MM.1S (cell line): ENCODE data around the gene SCYGR2.

Experiments
- DNase-seq: peaks from one replicate; pipeline ENCODE4 v3.0.0-alpha.2; 2015
- H2AFZ ChIP-seq: fragments of 300-600 bp; sonication (generic); 2 replicates; pipeline ENCODE4 v1.6.0; 2016; ENCODE audit warnings: antibody characterized with exemption, low read length
- H3F3A ChIP-seq: fragments of 300-600 bp; sonication (generic); 2 replicates; pipeline ENCODE4 v1.6.1; 2016; ENCODE audit warnings: mild to moderate bottlenecking, antibody characterized with exemption, low read length, moderate library complexity, mixed read lengths; ENCODE audit not compliant: insufficient read depth
- H3K27ac ChIP-seq: fragments of 300-600 bp; sonication (generic); 2 replicates; pipeline ENCODE4 v1.5.1; 2016; ENCODE audit warnings: mild to moderate bottlenecking, low read length
- H3K27me3 ChIP-seq: fragments of 300-600 bp; sonication (generic); replicated peaks from 2 replicates; pipeline ENCODE4 v1.6.0; 2016; ENCODE audit warnings: low read length; ENCODE audit not compliant: insufficient read depth
- H3K36me3 ChIP-seq: fragments of 300-600 bp; sonication (generic); replicated peaks from 2 replicates; pipeline ENCODE4 v1.6.1; 2016; ENCODE audit warnings: mild to moderate bottlenecking, low read length, mixed read lengths; ENCODE audit not compliant: insufficient read depth
- H3K4me1 ChIP-seq: fragments of 300-600 bp; sonication (generic); 2 replicates; pipeline ENCODE4 v1.6.1; 2016; ENCODE audit warnings: low read length, mixed read lengths
- H3K4me2 ChIP-seq: fragments of 300-600 bp; sonication (generic); 2 replicates; pipeline ENCODE4 v1.6.0; 2016; ENCODE audit warnings: low read depth, low read length
- H3K4me3 ChIP-seq: fragments of 300-600 bp; sonication (generic); 2 replicates; pipeline ENCODE4 v1.5.1; 2016; ENCODE audit warnings: low read length, mixed read lengths
- H3K79me2 ChIP-seq: fragments of 300-600 bp; sonication (generic); 2 replicates; pipeline ENCODE4 v1.6.1; 2016; ENCODE audit warnings: mixed run types, low read length, mixed read lengths
- H3K9ac ChIP-seq: fragments of 300-600 bp; sonication (generic); 2 replicates; pipeline ENCODE4 v1.6.1; 2016; ENCODE audit warnings: low read length, mixed read lengths
- H3K9me2 ChIP-seq: fragments of 300-600 bp; sonication (generic); replicated peaks from 2 replicates; pipeline ENCODE4 v1.6.1; 2016; ENCODE audit warnings: mild to moderate bottlenecking, low read length, mixed read lengths; ENCODE audit not compliant: insufficient read depth
- H3K9me3 ChIP-seq: fragments of 300-600 bp; sonication (generic); replicated peaks from 2 replicates; pipeline ENCODE4 v1.6.1; 2016; ENCODE audit warnings: mild to moderate bottlenecking, low read length, mixed read lengths; ENCODE audit not compliant: insufficient read depth
- H4K20me1 ChIP-seq: fragments of 300-600 bp; sonication (generic); 2 replicates; pipeline ENCODE4 v1.6.1; 2016; ENCODE audit warnings: mild to moderate bottlenecking, low read length, moderate library complexity, mixed read lengths; ENCODE audit not compliant: insufficient read depth
- CTCF ChIP-seq: fragments of 300-600 bp; sonication (generic); IDR thresholded peaks from 2 replicates; pipeline ENCODE4 v1.5.1; 2016; ENCODE audit warnings: antibody characterized with exemption, low read length, mixed read lengths
- EZH2 ChIP-seq: fragments of 300-600 bp; sonication (generic); optimal IDR thresholded peaks from 2 replicates; pipeline ENCODE3; 2017; ENCODE audit warnings: low read depth, mild to moderate bottlenecking, antibody characterized with exemption, low read length, mixed read lengths
- EZH2phosphoT487 ChIP-seq: fragments of 300-600 bp; sonication (generic); IDR thresholded peaks from 2 replicates; pipeline ENCODE4 v1.6.1; 2018; ENCODE audit warnings: antibody characterized with exemption, low read length

The SCYGR2 gene

GRCh38 chr2:227597998-227598397 lies 695 bp upstream of the SCYGR2 start:
- no peaks in the 10 kb centered on the region for H3K79me2 ChIP-seq
- H3K4me1 ChIP-seq = peaks cover 4% of the 10 kb centered on the region; the same call in 1 of the 2 replicates
- H3K4me2 ChIP-seq = no peak overlapping the region
- H3K27me3 ChIP-seq = no peaks in the 10 kb centered on the region
- no peak overlapping the region for H3K4me3 ChIP-seq
- H4K20me1 ChIP-seq = no peaks in the 10 kb centered on the region
- no peaks in the 10 kb centered on the region for H3K9me2 ChIP-seq
- no peaks in the 10 kb centered on the region for H3K36me3 ChIP-seq
- no peak overlapping the region for H3K9ac ChIP-seq
- no peak overlapping the region for H2AFZ ChIP-seq
- TF ChIP-seq EZH2 = no peak
- TF ChIP-seq CTCF = no peak
- no peak for TF ChIP-seq EZH2phosphoT487
- H3K27ac ChIP-seq = no peak overlapping the region
- H3F3A ChIP-seq = no peaks in the 10 kb centered on the region
- no peak for DNase-seq
- no peaks in the 10 kb centered on the region for H3K9me3 ChIP-seq

- no peak for DNase-seq
- H3F3A ChIP-seq = no peaks in the 10 kb centered on the region
- no peak overlapping the region for H3K4me2 ChIP-seq
- no peak overlapping the region for H2AFZ ChIP-seq
- no peak overlapping the region for H3K9ac ChIP-seq
- H3K27me3 ChIP-seq = no peaks in the 10 kb centered on the region
- H3K27ac ChIP-seq = no peak overlapping the region
- H3K4me1 ChIP-seq = no peaks in the 10 kb centered on the region
- no peaks in the 10 kb centered on the region for H3K9me3 ChIP-seq
- H3K79me2 ChIP-seq = no peaks in the 10 kb centered on the region
- H3K9me2 ChIP-seq = no peaks in the 10 kb centered on the region
- H3K4me3 ChIP-seq = no peak overlapping the region
- no peaks in the 10 kb centered on the region for H3K36me3 ChIP-seq
- no peaks in the 10 kb centered on the region for H4K20me1 ChIP-seq
- no peak for TF ChIP-seq CTCF
- TF ChIP-seq EZH2 = no peak
- TF ChIP-seq EZH2phosphoT487 = no peak
Measured at GRCh38 chr2:227602358-227602757, 3.7 kb downstream of the SCYGR2 start.

GRCh38 chr2:227606476-227606875 lies 7.8 kb downstream of the SCYGR2 start:
- TF ChIP-seq EZH2 (no peak), CTCF (no peak), EZH2phosphoT487 (no peak)
- Histone ChIP-seq H2AFZ (no peak overlapping the region), H4K20me1 (no peaks in the 10 kb centered on the region), H3K4me3 (no peak overlapping the region), H3F3A (no peaks in the 10 kb centered on the region), H3K36me3 (no peaks in the 10 kb centered on the region), H3K27me3 (no peaks in the 10 kb centered on the region), H3K9ac (no peak overlapping the region), H3K9me3 (no peaks in the 10 kb centered on the region), H3K27ac (no peak overlapping the region), H3K9me2 (no peaks in the 10 kb centered on the region), H3K79me2 (no peaks in the 10 kb centered on the region), H3K4me2 (no peak overlapping the region), H3K4me1 (peaks cover 11% of the 10 kb centered on the region)
- DNase-seq = no peak
